WTC11 (cell line): ENCODE measurements around the gene CNTNAP2. TPM values are rescaled to one million over a fixed set of nuclear protein-coding genes. Genes with fewer than 3 reads are reported as not detected.

Experiments
- ATAC-seq: fragments of 200-7000 bp; cut with Tn5 transposase; 2 replicates; pipeline ENCODE4 v1.10.0; 2021; ENCODE audit warnings: mild to moderate bottlenecking, moderate library complexity
- CTCF ChIA-PET: fragments of 300-600 bp; sonication (Branson Sonifier 250); formaldehyde crosslinking; loops from one replicate; lab custom pipeline; 2021; ENCODE audit warnings: antibody characterized with exemption; lab: Charles Lee
- POLR2A ChIA-PET: fragments of 350-600 bp; sonication (Branson Sonifier 250); formaldehyde crosslinking; loops from one replicate; lab custom pipeline; 2021; ENCODE audit warnings: antibody characterized with exemption; lab: Charles Lee
- DNase-seq: peaks from one replicate; pipeline ENCODE4 v3.0.0; 2021; ENCODE audit warnings: low spot score
- H3K27ac Mint-ChIP-seq: 2 replicates; pipeline ENCODE4 v1.8.0; 2021; ENCODE audit warnings: mixed read lengths
- H3K27me3 Mint-ChIP-seq: 2 replicates; pipeline ENCODE4 v1.8.0; 2021; ENCODE audit warnings: low read depth, mild to moderate bottlenecking, moderate library complexity, mixed read lengths
- H3K36me3 Mint-ChIP-seq: 2 replicates; pipeline ENCODE4 v1.8.0; 2021; ENCODE audit warnings: mixed read lengths
- H3K4me1 Mint-ChIP-seq: 2 replicates; pipeline ENCODE4 v1.8.0; 2022; ENCODE audit warnings: mixed read lengths
- H3K4me3 Mint-ChIP-seq: 2 replicates; pipeline ENCODE4 v1.8.0; 2021; ENCODE audit warnings: mild to moderate bottlenecking, moderate library complexity, mixed read lengths
- H3K9me3 Mint-ChIP-seq: 2 replicates; pipeline ENCODE4 v1.8.0; 2021; ENCODE audit warnings: mixed read lengths
- EMX1 ChIP-seq: fragments of 250-450 bp; sonication (Bioruptor Pico); IDR thresholded peaks from 2 replicates; pipeline ENCODE4 v1.8.0; 2021; ENCODE audit warnings: mild to moderate bottlenecking
- ESRRA ChIP-seq: sonication (generic); formaldehyde crosslinking; IDR thresholded peaks from 2 replicates; pipeline ENCODE4 v1.8.1; 2022; ENCODE audit warnings: mild to moderate bottlenecking, missing genetic modification reagents, borderline replicate concordance
- ETV6 ChIP-seq: sonication (generic); formaldehyde crosslinking; IDR thresholded peaks from 2 replicates; pipeline ENCODE4 v1.8.1; 2022; ENCODE audit warnings: mild to moderate bottlenecking, missing genetic modification reagents
- HMGA2 ChIP-seq: fragments of 250-450 bp; sonication (Bioruptor Pico); IDR thresholded peaks from 2 replicates; pipeline ENCODE4 v1.4.0; 2021; ENCODE audit warnings: mild to moderate bottlenecking, moderate library complexity
- HMGXB4 ChIP-seq: sonication (generic); formaldehyde crosslinking; IDR thresholded peaks from 2 replicates; pipeline ENCODE4 v1.8.1; 2023; ENCODE audit warnings: mild to moderate bottlenecking, moderate library complexity, missing genetic modification reagents
- JUN ChIP-seq: sonication (generic); formaldehyde crosslinking; IDR thresholded peaks from 2 replicates; pipeline ENCODE4 v1.8.0; 2023; ENCODE audit warnings: mild to moderate bottlenecking, missing genetic modification reagents
- KAT7 ChIP-seq: sonication (generic); formaldehyde crosslinking; IDR thresholded peaks from 2 replicates; pipeline ENCODE4 v1.8.1; 2023; ENCODE audit warnings: missing genetic modification reagents, mild to moderate bottlenecking, borderline replicate concordance
- MLX ChIP-seq: sonication (generic); formaldehyde crosslinking; IDR thresholded peaks from 2 replicates; pipeline ENCODE4 v1.8.1; 2023; ENCODE audit warnings: mild to moderate bottlenecking, missing genetic modification reagents, moderate library complexity
- NR1H2 ChIP-seq: sonication (generic); formaldehyde crosslinking; IDR thresholded peaks from 2 replicates; pipeline ENCODE4 v1.9.0; 2021; ENCODE audit warnings: mild to moderate bottlenecking, moderate library complexity, missing genetic modification reagents
- OVOL2 ChIP-seq: fragments of 250-450 bp; sonication (Bioruptor Pico); IDR thresholded peaks from 2 replicates; pipeline ENCODE4 v1.9.0; 2021; ENCODE audit warnings: mild to moderate bottlenecking, borderline replicate concordance
- PREB ChIP-seq: sonication (generic); formaldehyde crosslinking; IDR thresholded peaks from 2 replicates; pipeline ENCODE4 v1.8.1; 2022; ENCODE audit warnings: mild to moderate bottlenecking, missing genetic modification reagents, moderate library complexity, borderline replicate concordance
- RELA ChIP-seq: sonication (generic); formaldehyde crosslinking; IDR thresholded peaks from 2 replicates; pipeline ENCODE4 v1.8.1; 2022; ENCODE audit warnings: missing genetic modification reagents, mild to moderate bottlenecking, borderline replicate concordance
- SMAD4 ChIP-seq: sonication (generic); formaldehyde crosslinking; IDR thresholded peaks from 2 replicates; pipeline ENCODE4 v1.8.0; 2022; ENCODE audit warnings: mild to moderate bottlenecking, missing genetic modification reagents
- TEAD1 ChIP-seq: sonication (generic); formaldehyde crosslinking; IDR thresholded peaks from 2 replicates; pipeline ENCODE4 v1.8.0; 2022; ENCODE audit warnings: mild to moderate bottlenecking, missing genetic modification reagents
- USF2 ChIP-seq: sonication (generic); formaldehyde crosslinking; IDR thresholded peaks from 2 replicates; pipeline ENCODE4 v1.8.1; 2023; ENCODE audit warnings: mild to moderate bottlenecking, missing genetic modification reagents, moderate library complexity
- ZMAT4 ChIP-seq: fragments of 250-450 bp; sonication (Bioruptor Pico); IDR thresholded peaks from 2 replicates; pipeline ENCODE4 v1.9.0; 2021; ENCODE audit warnings: mild to moderate bottlenecking
- ZNF396 ChIP-seq: fragments of 250-450 bp; sonication (Bioruptor Pico); IDR thresholded peaks from 2 replicates; pipeline ENCODE4 v1.8.0; 2021; ENCODE audit warnings: mild to moderate bottlenecking, moderate library complexity, borderline replicate concordance
- total RNA-seq: library from RNA; stranded (reverse); gene quantifications from 3 replicates; pipeline ENCODE4 v1.2.3, GENCODE V29; 2021

CNTNAP2 gene
- total RNA-seq, 1 experiment from 2014 or later: 63.8 TPM

GRCh38 chr7:147567043-147567442 is 1450.4 kb downstream of the CNTNAP2 start (continued):
- TF ChIP-seq ZMAT4 (no peak), JUN (no peak), HMGXB4 (CRISPR knock-in tag) (no peak), ZNF396 (CRISPR knock-in tag) (no peak), USF2 (CRISPR knock-in tag) (no peak), NR1H2 (CRISPR knock-in tag) (no peak), KAT7 (CRISPR knock-in tag) (no peak), RELA (CRISPR knock-in tag) (no peak), TEAD1 (no peak), SMAD4 (no peak)

GRCh38 chr7:147569116-147569913 is 1452.7 kb downstream of the CNTNAP2 start:
- no peak for ATAC-seq
- ChIA-PET POLR2A (no interaction called here), CTCF (no interaction called here)
- Mint-ChIP-seq H3K36me3 (peaks cover 3% of the 10 kb centered on the region; the same call in 1 of the 2 replicates), H3K27ac (no peak overlapping the region)
- no peak for TF ChIP-seq MLX
- no peak for TF ChIP-seq ESRRA
- TF ChIP-seq, all 79 proteins: peak for 0
- peaks cover 20% of the 10 kb centered on the region for H3K9me3 Mint-ChIP-seq
- no peaks in the 10 kb centered on the region; the same call in 1 of the 2 replicates for H3K27me3 Mint-ChIP-seq
- no peak for DNase-seq
- H3K4me3 Mint-ChIP-seq: no peak overlapping the region
- H3K4me1 Mint-ChIP-seq: peaks cover 24% of the 10 kb centered on the region

GRCh38 chr7:147570390-147570789 is 1453.8 kb downstream of the CNTNAP2 start:
- H3K36me3 Mint-ChIP-seq: peaks cover 3% of the 10 kb centered on the region; the same call in 1 of the 2 replicates
- H3K4me1 Mint-ChIP-seq: peaks cover 17% of the 10 kb centered on the region
- H3K9me3 Mint-ChIP-seq: peaks cover 18% of the 10 kb centered on the region
- no peak overlapping the region for H3K4me3 Mint-ChIP-seq
- no peaks in the 10 kb centered on the region; the same call in 1 of the 2 replicates for H3K27me3 Mint-ChIP-seq
- no peak overlapping the region for H3K27ac Mint-ChIP-seq
- TF ChIP-seq MLX (no peak), KAT7 (CRISPR knock-in tag) (no peak), ETV6 (CRISPR knock-in tag) (no peak), OVOL2 (CRISPR knock-in tag) (no peak), PREB (CRISPR knock-in tag) (no peak), HMGA2 (no peak), TEAD1 (no peak), EMX1 (CRISPR knock-in tag) (no peak)
- POLR2A ChIA-PET: no interaction called here
- CTCF ChIA-PET: interaction anchor here (0.5 kb wide), 1 partner anchor 530 kb away, joined by 3 read pairs; no protein-coding TSS in a partner anchor
- no peak for DNase-seq
- no peak for ATAC-seq
